Sigmoid colon (tissue), 4 donors: Measurements from ENCODE around the gene ZNF407.

Experiments used
- CTCF ChIP-seq, 4 experiments: fragments of 450-650 bp in 3 of 4; fragments of 200-600 bp in 1 of 4; IDR thresholded peaks; one replicate each; pipeline ENCODE4 v1.5.1; 2016 to 2019; ENCODE audit warnings: antibody characterized with exemption in 4 of 4, mild to moderate bottlenecking in 3 of 4, moderate library complexity in 2 of 4
- EP300 ChIP-seq, 4 donors: sonication (generic); formaldehyde crosslinking; IDR thresholded peaks; one replicate each; pipeline ENCODE4 v1.6.1; 2017; ENCODE audit warnings: antibody characterized with exemption in 4 of 4
- POLR2A ChIP-seq, 2 donors: fragments of 450-650 bp; IDR thresholded peaks; one replicate each; pipeline ENCODE4 v1.6.1; 2016; ENCODE audit warnings: antibody characterized with exemption in 2 of 2, mild to moderate bottlenecking in 2 of 2, moderate library complexity in 2 of 2
- POLR2AphosphoS5 ChIP-seq, 4 donors: sonication (generic); formaldehyde crosslinking; IDR thresholded peaks; one replicate each; pipeline ENCODE4 v1.6.1; 2017; ENCODE audit warnings: antibody characterized with exemption in 4 of 4

GRCh38 chr18:75070235-75070624, 472.6 kb downstream of the ZNF407 start:
- TF ChIP-seq POLR2A (IDR thresholded peaks at IDR 0.05) (no peak), CTCF (IDR thresholded peaks at IDR 0.05) (no peak), EP300 (IDR thresholded peaks at IDR 0.05) (no peak), POLR2AphosphoS5 (IDR thresholded peaks at IDR 0.05) (no peak)
